ENCODE measurements around the gene PDE4B. TPM values are rescaled to one million over a fixed set of nuclear protein-coding genes. Genes with fewer than 3 reads are reported as not detected.
A peak's percentile ranks its signal among the peaks of the same experiment; 100 is the strongest.

The PDE4B gene
- polyA plus RNA-seq, 3 donors from 2014 or later, result 7.4 to 25.1 (median 18.9) TPM

GRCh38 chr1:66271904-66272254 is 479.2 kb downstream of the PDE4B start:
- H3K36me3 Mint-ChIP-seq, result no peaks in the 10 kb centered on the region
- no peaks in the 10 kb centered on the region for H3K9me3 Mint-ChIP-seq
- H3K4me3 Mint-ChIP-seq, result no peak overlapping the region
- no peak overlapping the region for H3K27ac Mint-ChIP-seq
- DNase-seq, result no peak
- H3K4me1 Mint-ChIP-seq, result peaks cover 28 to 35% of the 10 kb centered on the region in 2 donors
- H3K27me3 Mint-ChIP-seq (ENCODE audit: low read depth in 3 of 3), result peaks cover 0 to 3% (median 3%) of the 10 kb centered on the region in 3 donors

DNA sequence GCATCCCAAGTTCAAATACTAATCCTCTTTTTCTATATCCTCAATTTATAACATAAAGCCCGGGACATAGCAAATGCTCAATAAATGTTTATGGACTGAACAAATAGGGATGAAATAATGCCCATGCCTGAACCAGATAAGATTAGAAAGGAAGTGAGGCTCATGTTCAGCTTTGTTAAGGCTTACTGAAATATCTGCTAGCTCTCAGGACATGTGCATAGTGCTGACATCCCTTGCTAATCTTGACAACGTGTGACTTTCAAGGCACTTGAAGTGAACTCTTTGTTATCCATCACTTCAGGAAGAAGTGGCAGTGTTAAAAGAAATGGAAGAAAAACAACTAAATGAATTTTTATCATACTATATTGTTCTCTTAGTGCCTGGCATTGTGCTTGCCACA is 481.0 kb downstream of the PDE4B start:
- Mint-ChIP-seq H3K27me3 (ENCODE audit: low read depth in 3 of 3) (peaks cover 0 to 4% (median 3%) of the 10 kb centered on the region in 3 donors), H3K36me3 (no peaks in the 10 kb centered on the region), H3K9me3 (no peaks in the 10 kb centered on the region), H3K27ac (no peak overlapping the region), H3K4me3 (no peak overlapping the region), H3K4me1 (peaks cover 34 to 51% of the 10 kb centered on the region in 2 donors)
- DNase-seq, result no peak

DNA sequence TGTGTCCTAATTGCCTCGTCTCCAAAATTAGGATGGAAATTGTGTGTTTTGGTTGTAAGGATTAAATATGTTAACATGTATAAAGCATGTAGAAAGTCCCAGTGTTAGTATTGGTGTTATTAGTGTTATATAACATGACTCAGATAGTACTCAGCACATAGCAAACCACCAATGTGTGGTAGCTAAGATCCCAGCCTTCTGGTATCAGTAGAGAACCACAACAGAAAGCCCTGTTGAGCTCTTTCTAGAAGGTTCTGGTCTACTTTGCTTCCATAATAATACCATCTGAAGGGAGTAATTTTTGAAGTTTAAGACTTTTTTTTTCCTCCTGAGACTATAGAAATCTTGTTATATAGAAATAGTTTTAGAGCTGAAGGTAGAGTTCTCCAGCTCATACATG is 481.9 kb downstream of the PDE4B start:
- no peaks in the 10 kb centered on the region for H3K36me3 Mint-ChIP-seq
- H3K27me3 Mint-ChIP-seq (ENCODE audit: low read depth in 3 of 3), result peaks cover 4 to 5% (median 4%) of the 10 kb centered on the region in 3 donors
- H3K27ac Mint-ChIP-seq, result peak overlapping the region in 2 of 6 donors; percentile 74 to 75
- peaks cover 34 to 51% of the 10 kb centered on the region in 2 donors for H3K4me1 Mint-ChIP-seq
- peak overlapping the region in 2 of 5 donors; percentile 12 to 81 for H3K4me3 Mint-ChIP-seq
- DNase-seq, result peak in 2 of 3 donors; percentile 25 to 27
- no peaks in the 10 kb centered on the region for H3K9me3 Mint-ChIP-seq

DNA sequence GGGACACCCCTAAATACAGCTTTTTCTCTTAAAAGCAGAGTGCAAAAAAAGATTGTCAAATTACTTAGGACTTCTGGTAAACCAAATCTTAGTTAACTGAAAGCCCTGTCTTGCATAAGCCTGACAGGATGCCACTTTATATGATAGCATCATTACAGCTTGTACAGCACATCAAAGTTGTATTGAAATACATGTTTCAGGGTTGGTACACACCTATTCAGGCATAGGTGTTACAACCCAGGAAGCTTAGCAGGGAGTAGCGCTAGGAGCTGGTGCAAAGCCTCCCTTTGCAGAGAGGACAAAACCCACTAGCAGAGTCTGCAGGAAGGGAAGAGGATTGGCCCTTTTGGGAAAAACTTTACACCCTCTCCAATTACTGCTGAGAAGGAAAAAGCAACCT is 482.4 kb downstream of the PDE4B start:
- Mint-ChIP-seq H3K27ac (peak overlapping the region in 4 of 6 donors; percentile 47 to 77 (median 74)), H3K36me3 (no peaks in the 10 kb centered on the region), H3K27me3 (ENCODE audit: low read depth in 3 of 3) (peaks cover 4 to 5% (median 4%) of the 10 kb centered on the region in 3 donors), H3K4me1 (peaks cover 34 to 51% of the 10 kb centered on the region in 2 donors), H3K9me3 (no peaks in the 10 kb centered on the region), H3K4me3 (peak overlapping the region; percentile 58 to 81 (median 66))
- peak; percentile 23 to 38 (median 32) for DNase-seq

- H3K27me3 Mint-ChIP-seq (ENCODE audit: low read depth in 3 of 3), result peaks cover 4 to 5% (median 5%) of the 10 kb centered on the region in 3 donors
- no peaks in the 10 kb centered on the region for H3K36me3 Mint-ChIP-seq
- peak overlapping the region; percentile 60 to 81 (median 66) for H3K4me3 Mint-ChIP-seq
- H3K9me3 Mint-ChIP-seq, result no peaks in the 10 kb centered on the region
- peak overlapping the region in 3 of 6 donors; percentile 74 to 77 (median 74) for H3K27ac Mint-ChIP-seq
- DNase-seq, result no peak
- peaks cover 34 to 51% of the 10 kb centered on the region in 2 donors for H3K4me1 Mint-ChIP-seq
These were observed 482.9 kb downstream of the PDE4B start for GRCh38 chr1:66275601-66276023.

GRCh38 chr1:66276218-66276617 is 483.5 kb downstream of the PDE4B start:
- Mint-ChIP-seq H3K36me3 (no peaks in the 10 kb centered on the region), H3K4me3 (peak overlapping the region; percentile 60 to 81 (median 64)), H3K27me3 (ENCODE audit: low read depth in 3 of 3) (peaks cover 4 to 8% (median 5%) of the 10 kb centered on the region in 3 donors), H3K27ac (peak overlapping the region in 3 of 6 donors; percentile 6 to 86 (median 77)), H3K4me1 (peaks cover 34 to 51% of the 10 kb centered on the region in 2 donors), H3K9me3 (no peaks in the 10 kb centered on the region)
- DNase-seq, result peak; percentile 27 to 53 (median 48)

DNA sequence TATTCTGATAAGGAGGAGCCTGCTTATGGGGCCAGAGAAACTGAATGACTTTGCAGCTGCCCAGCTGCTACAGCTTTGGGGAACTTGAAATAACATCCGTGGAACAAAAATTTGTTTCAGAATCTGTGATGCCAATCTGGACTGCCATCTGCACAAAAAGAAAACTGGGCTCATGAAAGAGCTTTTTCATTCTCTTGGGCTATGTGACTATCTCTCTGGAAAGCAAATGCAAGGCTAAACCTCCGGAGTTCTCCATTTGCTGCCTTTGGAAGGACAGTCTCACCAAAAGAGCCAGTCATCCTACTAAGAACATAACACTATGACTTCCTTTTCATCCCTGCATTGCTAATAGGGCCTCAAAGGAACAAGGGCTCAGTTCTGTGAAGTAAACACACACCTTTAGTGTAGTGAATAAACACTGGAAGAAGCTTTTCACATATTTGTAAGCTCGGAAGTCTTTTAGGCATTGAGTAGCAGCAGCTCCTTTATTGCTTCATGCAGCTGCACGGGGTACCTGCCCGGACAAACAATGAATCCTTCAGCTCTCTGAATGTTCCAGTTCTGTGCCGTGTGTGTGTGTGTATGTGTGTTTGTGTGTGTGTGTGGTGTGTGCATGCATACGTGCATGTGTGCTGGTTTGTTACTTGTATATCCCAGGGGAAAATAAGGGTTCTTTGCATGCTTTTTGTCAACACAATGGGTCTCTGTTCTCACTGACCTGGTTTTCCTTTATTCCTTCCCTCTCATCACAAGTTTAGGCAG is 485.7 kb downstream of the PDE4B start:
- H3K4me1 Mint-ChIP-seq, result peaks cover 32 to 49% of the 10 kb centered on the region in 2 donors
- no peak overlapping the region for H3K27ac Mint-ChIP-seq
- no peaks in the 10 kb centered on the region for H3K36me3 Mint-ChIP-seq

DNA sequence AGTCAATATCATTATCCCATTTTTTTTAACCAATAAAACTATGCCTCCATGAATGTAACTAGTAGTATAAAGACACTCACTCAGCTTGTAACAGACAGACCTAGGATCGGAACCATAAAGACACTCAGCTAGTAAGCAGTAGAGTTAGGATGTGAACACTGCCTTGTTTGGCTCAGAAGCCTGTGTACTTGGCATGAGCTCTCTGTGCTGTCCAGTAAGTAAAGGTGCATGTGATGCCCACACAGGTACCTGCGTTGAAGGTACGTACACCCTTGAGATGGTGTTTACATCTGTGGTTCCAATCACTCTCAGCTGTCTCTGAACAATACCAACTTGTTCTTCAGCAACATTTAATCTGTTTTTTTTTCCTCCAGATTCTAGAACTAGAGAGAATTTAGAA is 489.1 kb downstream of the PDE4B start:
- no peak for DNase-seq
- no peak overlapping the region for H3K4me3 Mint-ChIP-seq
- peaks cover 3 to 21% (median 8%) of the 10 kb centered on the region in 3 donors for H3K27me3 Mint-ChIP-seq (ENCODE audit: low read depth in 3 of 3)
- peaks cover 21 to 51% of the 10 kb centered on the region in 2 donors for H3K4me1 Mint-ChIP-seq
- peaks cover 0 to 3% (median 0%) of the 10 kb centered on the region in 3 donors for H3K36me3 Mint-ChIP-seq
- H3K27ac Mint-ChIP-seq, result no peak overlapping the region
- H3K9me3 Mint-ChIP-seq, result peaks cover 0 to 6% (median 0%) of the 10 kb centered on the region in 6 donors

More for the DNA sequence above, 485.7 kb downstream of the PDE4B start:
- DNase-seq, result no peak
- Mint-ChIP-seq H3K9me3 (peaks cover 0 to under 1% (median 0%) of the 10 kb centered on the region in 6 donors), H3K27me3 (ENCODE audit: low read depth in 3 of 3) (peaks cover 6 to 9% (median 8%) of the 10 kb centered on the region in 3 donors), H3K4me3 (no peak overlapping the region)

DNA sequence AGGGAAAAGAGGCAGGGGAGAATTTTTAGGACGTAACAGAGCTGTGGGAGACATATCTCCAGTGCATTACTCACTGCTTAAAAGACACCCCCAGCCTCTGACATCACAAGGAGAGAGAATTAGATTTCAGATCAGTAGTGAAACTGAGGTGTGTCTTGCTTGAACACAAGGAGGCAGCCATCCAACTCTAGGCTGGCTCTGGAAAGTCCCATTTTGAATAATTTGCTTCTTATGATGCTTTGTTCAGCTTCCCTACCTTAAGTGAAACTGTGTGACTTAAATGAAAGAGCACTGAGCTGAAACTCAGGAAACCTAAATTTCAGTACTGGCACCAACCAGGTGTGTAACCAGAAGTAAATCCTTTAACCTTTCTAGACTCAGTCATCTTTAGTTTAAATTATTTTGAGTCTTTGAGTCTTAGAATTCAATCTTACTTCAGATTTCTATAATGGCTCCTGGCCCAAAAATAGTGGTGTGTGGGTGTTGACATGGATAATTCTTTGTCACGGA is 489.7 kb downstream of the PDE4B start:
- Mint-ChIP-seq H3K36me3 (peaks cover 0 to 3% (median 0%) of the 10 kb centered on the region in 3 donors), H3K4me3 (no peak overlapping the region), H3K4me1 (peaks cover 18 to 48% of the 10 kb centered on the region in 2 donors), H3K27me3 (ENCODE audit: low read depth in 3 of 3) (peaks cover 3 to 24% (median 8%) of the 10 kb centered on the region in 3 donors), H3K9me3 (peaks cover 0 to 6% (median 0%) of the 10 kb centered on the region in 6 donors), H3K27ac (peak overlapping the region in 1 of 6 donors; percentile 25)
- DNase-seq, result peak in 1 of 3 donors; percentile 17

- Mint-ChIP-seq H3K9me3 (peaks cover 0 to 7% (median 0%) of the 10 kb centered on the region in 6 donors), H3K27me3 (ENCODE audit: low read depth in 3 of 3) (peaks cover 2 to 25% (median 8%) of the 10 kb centered on the region in 3 donors), H3K27ac (no peak overlapping the region), H3K36me3 (peaks cover 0 to 3% (median 0%) of the 10 kb centered on the region in 3 donors), H3K4me1 (peaks cover 18 to 46% of the 10 kb centered on the region in 2 donors), H3K4me3 (no peak overlapping the region)
- no peak for DNase-seq
These were observed 490.4 kb downstream of the PDE4B start for GRCh38 chr1:66282891-66283621.

DNA sequence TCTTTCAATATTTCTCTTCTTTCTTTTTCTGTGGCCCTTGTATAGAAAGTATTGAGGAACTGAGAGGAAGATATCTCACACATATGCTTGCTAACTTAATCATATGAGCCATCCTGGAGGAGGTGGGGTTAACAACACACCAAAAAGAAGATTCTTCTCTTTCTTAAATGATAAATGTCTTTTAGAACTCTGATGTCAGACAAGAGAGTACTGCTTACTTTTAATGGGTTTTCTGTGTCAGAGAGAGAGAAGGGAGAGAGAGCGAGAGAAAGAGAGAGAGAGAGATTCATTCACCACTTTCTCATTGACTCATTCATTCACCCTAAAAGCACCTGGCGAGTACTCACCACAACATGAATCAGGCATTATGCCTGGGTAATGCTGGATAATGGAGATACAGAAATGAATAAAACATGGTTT is 490.9 kb downstream of the PDE4B start:
- Mint-ChIP-seq H3K4me1 (peaks cover 20 to 46% of the 10 kb centered on the region in 2 donors), H3K4me3 (no peak overlapping the region), H3K36me3 (peaks cover 0 to 3% (median 0%) of the 10 kb centered on the region in 3 donors), H3K9me3 (peaks cover 0 to 7% (median 0%) of the 10 kb centered on the region in 6 donors), H3K27ac (no peak overlapping the region), H3K27me3 (ENCODE audit: low read depth in 3 of 3) (peaks cover 2 to 29% (median 9%) of the 10 kb centered on the region in 3 donors)
- DNase-seq, result no peak

- H3K27ac Mint-ChIP-seq, result no peak overlapping the region
These were observed 492.1 kb downstream of the PDE4B start for GRCh38 chr1:66284746-66285145.

GRCh38 chr1:66285618-66286270 is 493.0 kb downstream of the PDE4B start:
- H3K4me1 Mint-ChIP-seq, result peaks cover 20 to 46% of the 10 kb centered on the region in 2 donors
- DNase-seq, result peak in 1 of 3 donors; percentile 10
- peaks cover 0 to 3% (median 0%) of the 10 kb centered on the region in 3 donors for H3K36me3 Mint-ChIP-seq
- peaks cover 2 to 28% (median 10%) of the 10 kb centered on the region in 3 donors for H3K27me3 Mint-ChIP-seq (ENCODE audit: low read depth in 3 of 3)
- peak overlapping the region; percentile 8 to 73 (median 22) for H3K4me3 Mint-ChIP-seq
- peak overlapping the region in 3 of 6 donors; percentile 7 to 82 (median 37) for H3K27ac Mint-ChIP-seq
- peaks cover 0 to 7% (median 0%) of the 10 kb centered on the region in 6 donors for H3K9me3 Mint-ChIP-seq

More at GRCh38 chr1:66284746-66285145, 492.1 kb downstream of the PDE4B start:
- Mint-ChIP-seq H3K4me1 (peaks cover 20 to 46% of the 10 kb centered on the region in 2 donors), H3K4me3 (peak overlapping the region in 1 of 5 donors; percentile 11), H3K27me3 (ENCODE audit: low read depth in 3 of 3) (peaks cover 2 to 29% (median 8%) of the 10 kb centered on the region in 3 donors), H3K9me3 (peaks cover 0 to 7% (median 0%) of the 10 kb centered on the region in 6 donors), H3K36me3 (peaks cover 0 to 3% (median 0%) of the 10 kb centered on the region in 3 donors)
- no peak for DNase-seq

Measured in immature natural killer cell (primary cell).